Stomach (tissue), 4 donors: ENCODE data around the gene IPPK.

Experiments used
- CTCF ChIP-seq, 7 experiments: fragments of 450-650 bp in 4 of 7; fragments of 200-600 bp in 3 of 7; sonication (generic) in 3 of 7; IDR thresholded peaks; one replicate each; pipeline ENCODE4 v1.5.1; 2016 to 2019; ENCODE audit warnings: antibody characterized with exemption in 7 of 7, control low read depth in 2 of 7, mild to moderate bottlenecking in 1 of 7
- EP300 ChIP-seq: sonication (generic); formaldehyde crosslinking; IDR thresholded peaks from one replicate; pipeline ENCODE4 v1.6.1; 2017; ENCODE audit warnings: antibody characterized with exemption
- POLR2AphosphoS5 ChIP-seq, 3 donors: sonication (generic); formaldehyde crosslinking; IDR thresholded peaks; one replicate each; pipeline ENCODE4 v1.6.1; 2016; ENCODE audit warnings: antibody characterized with exemption in 3 of 3

- no peak for TF ChIP-seq CTCF (IDR thresholded peaks at IDR 0.05)
- TF ChIP-seq POLR2AphosphoS5 (IDR thresholded peaks at IDR 0.05), result no peak
- TF ChIP-seq EP300, result no peak
These were observed 17.0 kb upstream of the IPPK start for GRCh38 chr9:92686954-92687353.
